DMS114 treated with DMSO at 0.1 percent for 48 hours (cell line): Measurements from ENCODE around the gene CLTRN.
"Not testable (repeated sequence)": the region's sequence is repeated elsewhere in the genome, so short reads cannot be mapped to it uniquely, and the experiment has no call there.

ENCODE experiments used
- DNase-seq: peaks from one replicate; lab custom pipeline; 2025; ENCODE audit not compliant: unreplicated experiment; lab: John Stamatoyannopoulos, UW

Gene CLTRN

DNA sequence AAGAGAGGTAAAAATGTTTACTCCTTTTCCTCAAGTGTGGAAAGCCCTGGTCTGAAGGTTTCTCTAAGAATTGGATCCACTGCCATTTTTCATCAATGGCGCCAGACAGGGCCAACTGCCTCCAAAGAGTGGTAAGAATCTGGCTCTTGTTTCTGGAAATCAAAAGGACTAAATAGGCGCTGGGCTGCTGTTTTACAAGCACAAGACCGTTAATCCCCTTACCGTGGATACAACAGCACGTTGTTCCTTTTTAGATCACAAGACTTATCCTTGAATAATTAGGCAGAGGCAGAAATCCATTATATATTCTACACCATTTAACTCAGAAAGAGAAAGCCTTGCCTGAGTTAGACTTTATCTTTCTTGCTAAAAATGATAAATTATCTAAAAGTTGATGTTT, 10.6 kb downstream of the CLTRN start:
- DNase-seq: no peak

DNA sequence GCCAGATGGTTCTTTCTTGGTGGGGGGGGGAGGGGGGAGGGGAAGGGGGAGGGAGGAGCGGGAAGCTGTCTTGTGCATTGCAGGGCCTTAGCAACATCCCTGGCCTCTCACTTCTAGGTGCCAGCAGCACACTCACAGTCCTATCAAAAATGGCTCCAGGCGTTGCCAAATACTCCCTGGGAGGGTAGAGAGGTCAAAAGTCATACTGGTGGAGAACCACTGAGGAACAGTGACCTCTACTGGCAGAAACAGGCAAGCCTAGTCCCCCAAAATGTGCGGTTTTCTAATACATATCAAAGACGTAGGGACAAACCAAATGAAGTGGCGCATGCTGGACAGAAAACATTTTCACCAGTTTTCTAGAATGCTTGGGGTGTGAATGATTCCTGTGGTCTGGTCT, 17.1 kb downstream of the CLTRN start:
- not testable (repeated sequence) for DNase-seq

DNA sequence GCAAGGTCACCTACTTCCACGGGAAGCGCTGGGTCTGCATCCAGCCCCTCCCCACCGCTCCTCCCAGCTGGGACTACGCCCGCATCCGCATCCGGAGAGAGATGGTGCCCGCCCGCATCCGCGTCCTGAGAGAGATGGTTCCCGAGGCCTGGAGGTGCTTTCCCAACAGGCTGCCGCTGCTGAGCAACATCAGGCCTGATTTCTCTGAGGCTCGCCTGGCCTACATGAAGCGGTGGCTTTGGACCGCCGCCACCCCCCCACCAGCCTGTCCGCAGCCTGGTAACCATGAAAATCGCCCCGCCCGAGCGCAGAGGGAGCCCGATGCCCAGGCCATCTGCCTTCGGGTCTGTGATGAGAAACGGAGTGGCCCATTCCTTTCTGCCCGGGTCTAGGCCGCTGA, 18.1 kb downstream of the CLTRN start:
- DNase-seq: no peak

DNA sequence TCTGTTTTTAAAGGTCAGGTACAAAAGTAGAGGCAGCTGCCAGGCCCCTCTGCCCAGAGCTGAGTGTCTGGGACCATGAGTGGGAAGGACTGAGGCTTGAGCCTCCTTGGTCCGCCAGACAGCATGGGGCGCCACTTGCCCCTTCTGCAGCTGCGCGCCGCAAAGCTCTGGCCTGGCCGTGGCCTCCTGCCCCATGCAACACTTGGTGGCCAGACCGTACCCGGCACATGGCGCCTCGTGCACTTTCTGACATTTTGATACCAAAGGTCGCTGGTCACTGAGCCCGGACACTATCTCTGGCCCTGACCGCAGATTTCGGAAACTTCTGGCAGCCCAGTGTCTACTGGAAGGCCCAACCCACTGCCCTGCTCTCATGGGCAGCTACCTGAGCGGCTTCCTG, 18.6 kb downstream of the CLTRN start:
- no peak for DNase-seq

DNA sequence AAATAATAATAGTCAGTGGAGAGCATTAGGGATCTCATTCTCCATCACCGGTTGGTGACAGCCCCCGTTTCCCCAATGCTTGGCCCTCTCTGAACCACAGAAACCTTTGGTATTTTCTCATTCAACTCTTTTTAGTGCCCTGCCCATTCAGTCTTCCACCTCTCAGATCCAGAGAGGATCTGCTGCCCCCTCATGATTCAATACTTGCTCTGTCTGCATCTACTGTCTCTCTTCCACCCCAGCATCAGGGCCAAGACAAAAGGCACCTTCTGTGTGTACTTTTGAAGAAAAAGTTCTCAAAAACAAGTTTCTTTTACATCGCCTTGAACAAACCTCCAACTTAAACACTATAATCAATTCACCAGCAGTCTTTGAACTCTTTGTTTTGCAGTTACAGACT, 19.3 kb downstream of the CLTRN start:
- no peak for DNase-seq

DNA sequence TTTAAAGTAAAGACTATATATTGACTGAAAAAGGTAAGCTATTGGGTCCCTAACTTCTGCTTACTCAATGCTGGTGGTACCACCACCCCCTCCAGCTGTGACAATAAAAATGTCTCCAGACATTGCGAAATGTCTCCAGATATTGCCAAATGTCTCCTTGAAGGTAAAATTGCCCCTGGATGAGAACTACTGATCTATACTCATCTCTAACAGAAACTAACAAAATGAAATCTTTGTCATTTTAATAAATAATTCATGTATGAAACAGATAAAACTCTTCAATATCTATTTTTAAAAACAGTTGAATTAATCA, 20.1 kb downstream of the CLTRN start:
- DNase-seq: no peak

DNA sequence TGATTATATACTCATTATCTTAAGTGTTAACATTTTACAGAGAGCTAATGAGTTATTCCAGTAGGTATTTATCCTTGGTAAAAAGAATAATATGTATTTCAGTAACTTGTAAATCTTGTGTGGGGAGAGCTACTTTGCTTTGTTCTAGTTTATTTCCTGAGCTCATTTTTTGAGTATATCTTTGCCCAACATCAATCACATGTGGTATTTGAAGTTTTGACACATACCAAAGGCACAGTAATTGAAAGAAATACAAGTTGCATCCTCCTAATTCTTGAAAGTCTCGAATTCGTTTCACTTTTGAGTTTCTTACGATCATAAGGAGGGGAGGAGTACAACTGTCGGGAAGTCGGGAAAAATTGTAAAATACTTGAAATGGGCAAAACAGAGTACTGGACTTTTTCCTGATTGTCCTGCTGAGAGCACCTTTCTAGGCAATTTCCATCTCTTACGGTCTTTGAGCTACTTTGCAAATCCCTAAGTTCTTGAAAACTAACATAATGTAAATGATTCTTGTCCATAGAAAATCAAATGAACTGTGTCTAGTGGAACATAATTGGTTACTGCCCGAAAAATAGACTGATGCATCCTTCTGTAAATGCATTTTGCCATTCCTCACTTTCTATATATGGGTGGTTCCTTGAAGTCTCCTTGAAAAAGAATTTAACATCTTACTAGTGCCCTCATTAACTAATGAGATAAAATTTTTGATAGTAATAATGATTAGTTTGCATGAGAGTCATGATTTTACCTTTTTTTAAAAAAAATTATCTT, 20.6 kb downstream of the CLTRN start:
- DNase-seq: no peak

DNA sequence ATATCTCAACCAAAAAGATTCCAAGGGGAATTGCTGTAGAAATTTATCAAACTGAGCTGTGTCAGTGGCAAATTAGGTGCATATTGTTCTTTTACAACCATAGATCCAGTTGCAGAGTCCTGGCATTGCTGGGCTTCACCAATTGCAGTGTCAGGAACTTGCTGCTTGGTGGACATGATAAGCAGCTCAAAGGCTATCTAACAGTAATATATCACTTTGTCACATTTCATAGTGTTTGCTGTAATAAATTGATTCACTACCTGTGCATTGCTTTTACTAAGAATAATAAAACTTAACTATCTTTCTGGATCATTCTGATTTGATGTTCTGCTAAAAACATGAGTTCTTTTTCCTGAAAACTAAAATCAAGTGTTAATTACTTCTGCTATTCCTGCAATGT, 33.0 kb downstream of the CLTRN start:
- no peak for DNase-seq

DNA sequence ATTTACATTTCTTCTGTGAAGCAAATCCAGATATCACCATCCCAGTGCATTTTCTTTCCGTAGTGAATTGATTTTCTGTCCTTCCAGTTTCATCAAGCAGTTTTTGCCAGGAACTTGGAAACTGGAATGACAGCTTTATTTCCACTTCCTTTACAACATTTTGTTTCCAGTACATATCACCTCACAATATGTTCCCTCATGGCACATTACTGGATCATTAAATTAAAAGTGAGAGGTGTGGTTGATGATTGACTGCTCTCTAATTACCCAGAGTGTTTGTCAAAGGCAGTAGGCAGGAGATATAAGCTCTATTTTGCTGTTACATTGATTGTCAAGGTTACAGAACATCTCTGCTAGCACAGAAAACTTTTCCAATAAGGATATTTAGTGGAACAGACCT, 41.6 kb downstream of the CLTRN start:
- no peak for DNase-seq

DNA sequence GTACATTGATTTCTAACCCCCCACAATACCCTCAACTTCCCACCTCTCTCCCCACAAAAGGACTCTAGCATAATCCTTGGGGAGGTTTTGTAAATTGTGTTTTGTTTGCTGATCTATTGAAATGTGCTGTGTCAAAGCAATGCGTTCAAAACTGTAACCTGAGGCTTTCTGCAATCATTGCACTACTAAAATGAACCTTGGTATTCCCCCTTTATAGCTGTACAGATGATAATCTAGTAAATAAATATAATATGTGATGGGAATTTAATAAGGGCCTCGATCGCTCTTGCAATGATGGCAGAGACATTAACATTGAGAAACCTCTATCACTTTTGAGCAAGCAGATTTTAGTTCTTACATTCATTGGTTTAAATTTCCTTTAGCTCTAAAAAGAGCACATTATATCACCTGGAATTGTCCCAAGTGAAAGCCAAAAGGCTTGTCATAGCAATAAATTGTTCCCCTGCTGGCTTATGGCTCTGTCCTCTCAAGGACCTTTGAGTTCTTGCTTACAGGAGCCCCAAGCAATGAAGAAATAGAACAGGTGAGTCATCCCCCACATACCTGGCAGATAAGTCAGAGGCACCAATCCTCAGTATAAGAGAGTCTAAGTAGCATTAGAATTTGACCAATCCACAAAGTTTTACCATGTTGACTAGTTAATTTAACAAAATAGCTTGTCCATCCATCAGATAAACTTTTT, 45.4 kb downstream of the CLTRN start:
- no peak for DNase-seq

DNA sequence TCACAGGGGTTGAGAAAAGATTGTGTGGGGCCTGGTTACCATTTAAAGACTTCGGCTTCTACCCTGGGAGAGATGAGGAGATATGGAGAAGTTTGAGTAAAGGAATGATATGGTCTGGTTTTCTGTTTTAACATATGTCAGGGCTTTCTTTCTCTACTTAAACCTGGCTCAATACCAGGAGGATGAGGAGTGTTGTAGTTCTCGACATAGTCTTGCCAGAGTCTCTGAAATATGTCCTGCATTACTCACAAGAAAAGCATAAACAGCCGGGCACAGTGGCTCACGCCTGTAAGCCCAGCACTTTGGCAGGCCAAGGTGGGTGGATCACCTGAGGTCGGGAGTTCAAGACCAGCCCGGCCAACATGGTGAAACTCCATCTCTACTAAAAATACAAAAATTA, 47.5 kb downstream of the CLTRN start:
- no peak for DNase-seq

DNA sequence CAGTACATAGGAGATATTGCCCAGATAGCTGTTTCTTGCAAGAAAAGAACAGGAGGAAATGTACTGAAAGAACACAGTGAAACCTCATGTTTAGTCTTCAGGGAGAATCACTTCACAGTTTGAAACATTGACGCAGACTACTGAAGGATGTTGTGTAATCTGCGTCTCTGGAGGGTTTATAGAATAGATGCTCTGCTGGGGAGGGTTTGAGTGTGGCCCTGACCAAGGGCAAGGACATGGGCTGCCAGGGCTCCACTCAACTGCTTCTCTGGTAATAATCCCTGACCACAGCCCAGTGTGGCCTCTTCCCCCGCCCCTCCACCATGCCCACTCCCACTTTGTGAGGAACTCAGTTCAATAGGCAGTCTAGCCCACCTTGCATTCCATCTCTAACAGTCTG, 48.1 kb downstream of the CLTRN start:
- DNase-seq: no peak

DNA sequence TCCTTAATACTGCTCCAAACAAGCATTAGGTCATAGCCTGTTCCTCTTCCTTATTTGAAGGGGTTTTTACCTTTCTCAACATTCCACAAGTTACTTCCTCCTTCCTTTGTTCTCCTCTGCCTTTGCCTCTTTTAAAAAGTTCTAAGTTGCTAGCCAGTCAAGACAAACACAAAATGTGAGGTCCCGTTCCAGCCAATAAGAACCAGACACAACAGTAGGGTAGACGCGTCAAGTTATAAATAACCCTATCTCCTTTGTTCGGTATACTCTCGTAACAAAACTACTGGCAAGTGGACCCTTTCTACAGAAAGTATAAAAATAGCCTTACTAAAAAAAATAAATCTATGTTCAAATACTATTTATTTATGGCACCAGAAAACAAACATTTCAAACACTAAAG, 57.5 kb downstream of the CLTRN start:
- DNase-seq: no peak

DNA sequence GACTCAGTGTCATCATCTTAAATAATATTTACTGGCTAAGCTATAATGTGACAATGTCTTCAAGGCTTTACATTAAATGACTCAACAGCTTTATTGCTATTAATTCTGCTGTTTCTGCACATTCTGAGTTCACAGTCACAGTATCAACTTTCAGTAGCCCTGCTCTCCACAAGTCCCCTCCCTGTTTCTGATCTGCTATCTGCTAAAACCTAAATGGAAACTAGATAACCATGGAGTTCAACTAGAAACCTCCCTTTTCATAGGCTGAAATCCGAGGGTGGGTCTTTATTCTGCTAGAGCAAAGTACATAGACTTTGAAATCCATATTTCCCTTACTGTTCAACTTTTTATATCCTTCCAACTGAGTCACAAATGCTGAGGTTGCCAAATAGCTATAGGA, 58.5 kb downstream of the CLTRN start:
- no peak for DNase-seq

DNA sequence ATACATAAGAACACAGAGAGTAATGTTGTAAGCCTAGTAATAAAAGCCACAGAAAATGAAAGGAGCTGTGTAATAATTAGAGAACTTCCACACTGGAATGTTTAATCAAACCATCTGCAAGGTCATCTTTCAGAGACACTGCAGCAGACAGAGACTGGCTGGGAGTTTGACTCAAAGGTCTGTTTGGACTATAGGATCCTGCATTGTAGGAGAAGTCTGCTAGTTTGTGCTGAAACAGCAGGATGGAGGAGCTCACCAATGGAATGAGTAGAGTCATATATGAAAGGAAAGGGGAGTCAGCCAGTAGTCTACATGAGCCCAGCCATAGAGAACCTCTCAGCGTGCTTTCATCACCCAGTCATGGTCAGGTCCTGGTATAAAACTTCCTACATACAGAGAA, 59.4 kb downstream of the CLTRN start:
- no peak for DNase-seq

DNA sequence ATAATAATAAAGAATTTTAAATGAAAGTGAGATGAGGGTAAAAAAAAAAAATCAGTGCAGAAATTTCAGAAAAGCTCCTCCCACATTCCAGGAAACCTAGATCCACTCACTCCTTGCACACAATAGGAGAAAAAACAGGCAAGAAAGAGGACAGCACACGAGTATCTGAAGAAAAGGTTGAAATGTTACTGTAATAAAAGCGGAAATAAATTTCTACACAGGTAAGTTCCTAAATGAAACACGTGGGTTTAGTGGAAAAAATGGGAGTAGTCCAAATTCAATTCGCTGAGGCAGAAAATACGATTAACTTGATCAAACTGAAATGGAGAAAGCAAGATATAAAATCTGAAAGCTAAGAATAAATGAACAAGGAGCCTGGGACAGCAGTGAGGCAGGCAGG, 61.8 kb downstream of the CLTRN start:
- no peak for DNase-seq

DNA sequence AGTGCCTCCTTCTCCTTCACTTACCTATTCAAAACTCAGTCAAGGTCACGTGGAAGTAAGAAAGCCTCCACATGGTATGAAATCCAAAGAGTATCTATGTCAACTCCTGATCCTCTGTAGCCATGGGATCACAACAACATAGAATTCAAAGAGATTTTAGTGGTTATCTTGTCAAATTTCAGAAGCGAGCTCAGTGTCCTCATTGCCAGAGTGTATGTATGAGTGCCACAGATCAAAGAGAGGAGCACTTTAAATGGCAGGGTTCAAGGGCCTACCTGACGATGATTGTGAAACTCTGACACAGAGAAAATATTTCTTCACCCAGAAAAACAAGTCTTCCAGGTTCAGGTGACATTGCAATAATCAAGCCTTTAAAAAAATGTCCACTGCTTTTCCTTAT, 62.7 kb downstream of the CLTRN start:
- no peak for DNase-seq

DNA sequence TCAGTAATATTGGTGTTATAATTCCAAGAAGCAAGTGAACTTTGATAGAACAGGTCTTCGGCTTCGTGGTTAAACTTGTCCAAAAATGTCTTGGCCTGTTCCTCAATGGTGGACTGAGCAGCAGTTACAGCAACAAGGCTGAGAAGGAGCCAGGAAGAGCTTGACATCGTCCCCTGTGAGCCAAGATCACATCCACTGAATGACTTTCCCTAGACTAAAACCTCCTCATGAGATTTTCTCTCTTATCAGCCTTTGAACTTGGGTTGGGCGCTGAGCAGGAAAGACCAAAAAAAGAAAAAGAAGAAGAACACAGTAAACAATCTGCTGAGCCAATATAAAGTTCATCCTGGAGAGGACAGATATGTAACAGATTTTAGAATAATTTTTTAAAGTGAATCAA, 63.9 kb downstream of the CLTRN start, which contains the start of gene ACE2:
Gene ACE2 (minus strand): TSS at position 216 of the 400 bp plus-strand sequence. CDS start 49 bp downstream, at position 167.
- DNase-seq: no peak

DNA sequence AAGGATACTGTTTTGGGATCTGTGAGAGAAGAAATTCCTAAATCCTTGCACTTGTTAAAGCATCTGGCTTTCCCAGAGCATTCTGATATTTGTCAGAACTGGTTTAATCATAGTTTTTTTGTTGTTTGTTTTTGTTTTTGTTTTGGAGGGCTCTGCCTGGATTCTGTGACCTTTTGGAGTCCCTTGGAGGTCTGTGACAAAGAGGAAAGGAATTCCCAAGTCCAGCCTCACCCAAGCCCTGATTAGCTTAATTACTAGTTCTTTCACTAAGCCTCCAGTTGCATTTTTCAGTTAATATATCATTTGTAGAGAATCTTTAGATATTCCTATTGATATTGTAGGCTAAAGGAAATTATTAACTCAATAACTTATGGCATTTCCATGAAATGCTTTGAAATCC, 64.6 kb downstream of the CLTRN start:
- DNase-seq: no peak

DNA sequence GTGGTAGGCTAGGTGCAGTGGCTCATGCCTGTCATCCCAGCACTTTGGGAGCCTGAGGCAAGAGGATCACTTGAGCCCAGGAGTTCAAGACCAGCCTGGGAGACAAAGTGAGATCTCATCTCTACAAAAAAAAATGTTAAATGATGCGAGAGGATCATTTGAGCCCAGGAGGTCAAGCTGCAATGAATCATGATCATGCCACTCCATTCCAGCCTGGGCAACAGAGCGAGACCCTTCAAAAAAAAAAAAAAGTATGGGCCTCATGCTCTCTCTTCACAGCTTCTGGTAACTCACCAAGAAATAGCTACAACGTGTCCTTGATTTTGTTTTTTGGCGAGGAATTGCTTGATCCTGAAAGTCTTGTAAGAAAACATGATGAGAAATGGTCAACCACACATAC, 65.1 kb downstream of the CLTRN start:
- no peak for DNase-seq

DNA sequence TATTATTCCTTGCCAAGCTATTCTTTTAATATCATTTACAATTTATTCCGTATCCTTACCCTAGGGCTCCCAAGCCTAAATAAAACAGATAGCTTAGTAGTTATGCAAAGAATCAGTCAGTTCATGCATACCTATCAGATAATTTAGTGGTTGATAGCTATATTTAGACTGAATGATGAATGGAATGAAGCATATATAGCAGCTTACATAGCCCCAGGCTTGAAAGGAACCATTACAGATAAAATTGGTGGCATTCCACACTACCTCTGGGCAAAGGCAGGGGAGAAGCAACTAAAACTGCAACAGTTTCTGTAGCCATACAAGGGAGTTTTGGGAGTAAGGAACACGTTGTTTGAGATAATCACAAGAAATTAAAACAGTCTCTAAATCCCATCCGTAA, 66.6 kb downstream of the CLTRN start:
- DNase-seq: no peak

DNA sequence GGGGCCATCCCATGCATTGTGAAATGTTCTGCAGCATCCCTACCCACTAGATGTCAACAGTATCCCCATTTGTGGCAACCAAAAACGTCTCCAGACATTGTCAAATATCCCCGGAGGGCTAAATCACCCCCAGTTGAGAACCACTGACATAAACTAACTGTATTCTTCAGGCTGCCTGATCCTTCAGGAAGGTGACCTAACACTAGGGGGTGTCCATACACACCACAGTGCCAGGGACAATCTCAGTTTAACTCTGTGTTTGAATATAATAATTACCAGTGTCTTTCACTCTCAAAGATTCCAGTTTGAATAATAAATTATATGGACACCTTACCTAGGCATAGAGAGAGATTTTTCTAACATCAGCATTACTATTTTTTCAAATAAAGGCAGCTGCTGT, 70.2 kb downstream of the CLTRN start:
- DNase-seq: no peak
